HG02798 (cell line): ENCODE data around the gene TMEM52.

Experiments
- ATAC-seq: cut with Tn5 transposase; IDR thresholded peaks from one replicate; pipeline ENCODE4 v1.9.1; 2021; ENCODE audit warnings: mild to moderate bottlenecking; ENCODE audit not compliant: unreplicated experiment, poor library complexity

TMEM52 gene

GRCh38 chr1:1928231-1929101, 9.4 kb upstream of the TMEM52 start:
- no peak for ATAC-seq

GRCh38 chr1:1927751-1928150, 8.7 kb upstream of the TMEM52 start:
- ATAC-seq = no peak

GRCh38 chr1:1926886-1927660, 8.0 kb upstream of the TMEM52 start:
- ATAC-seq = no peak

DNA sequence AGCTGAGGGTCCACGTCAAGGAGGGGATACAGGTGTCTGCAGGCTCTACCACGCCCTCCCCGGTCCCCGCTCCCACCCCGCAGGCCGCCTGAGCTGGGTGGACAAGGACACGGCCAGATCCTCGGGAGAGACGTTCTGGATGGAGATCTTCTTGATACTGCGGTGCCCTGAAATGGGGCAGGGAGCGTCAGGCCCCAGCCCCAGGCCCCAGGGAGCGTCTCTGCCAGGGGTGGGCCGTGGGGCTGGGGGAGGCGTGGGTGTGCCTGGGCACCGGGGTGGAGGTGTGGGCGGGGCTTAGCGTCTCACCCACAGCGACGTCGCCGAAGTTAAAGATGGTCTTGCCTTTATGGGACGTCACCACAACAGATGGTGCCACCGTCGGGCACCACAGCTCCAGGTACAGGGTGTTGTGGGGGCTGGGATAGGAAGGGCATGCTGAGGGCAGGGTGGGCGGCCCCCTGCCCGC, 7.3 kb upstream of the TMEM52 start:
- no peak for ATAC-seq

DNA sequence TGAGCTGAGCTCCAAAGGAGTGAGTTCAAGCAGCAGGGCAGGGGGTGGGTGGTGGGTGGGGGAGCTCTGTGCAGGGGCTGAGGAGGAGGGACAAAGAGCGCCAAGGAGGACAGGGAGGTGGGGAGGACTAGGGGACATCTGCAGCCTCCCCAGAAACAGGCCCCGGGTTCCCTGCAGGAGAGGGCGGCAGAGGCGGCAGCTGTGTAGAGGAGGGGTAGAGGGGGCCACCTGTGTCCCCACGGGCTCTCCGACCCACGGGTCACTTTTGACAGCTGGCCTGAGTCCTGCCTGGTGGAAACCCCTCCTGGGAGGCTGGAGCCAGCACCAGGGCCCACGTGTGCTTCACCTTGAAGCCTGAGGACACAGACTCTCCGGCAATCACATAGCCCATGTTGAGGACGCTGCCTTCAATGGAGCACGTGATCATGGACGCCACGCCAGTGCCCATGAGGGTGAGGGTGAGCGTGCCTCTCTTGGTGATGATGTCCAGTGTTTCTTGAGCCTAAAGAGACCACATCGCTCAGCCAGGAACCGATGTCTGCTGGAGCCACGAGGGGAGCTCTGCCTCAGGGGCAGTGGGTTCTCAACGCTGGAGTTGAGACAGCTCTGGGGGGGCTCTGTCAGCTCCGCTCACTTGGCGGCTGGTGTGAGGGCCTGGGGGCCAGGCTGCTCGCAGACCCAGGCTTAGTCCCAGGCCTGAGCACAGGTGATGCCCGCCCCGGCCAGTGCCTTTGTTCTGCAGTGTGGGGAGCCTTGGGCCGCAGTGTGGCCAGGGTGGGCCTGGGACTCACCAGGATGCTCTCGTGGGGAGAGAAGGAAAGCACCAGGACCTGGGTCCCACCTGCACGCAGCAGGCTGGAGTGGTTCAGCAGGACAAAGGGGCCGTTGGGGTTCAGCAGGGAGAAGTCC, 6.6 kb upstream of the TMEM52 start:
- ATAC-seq = no peak

DNA sequence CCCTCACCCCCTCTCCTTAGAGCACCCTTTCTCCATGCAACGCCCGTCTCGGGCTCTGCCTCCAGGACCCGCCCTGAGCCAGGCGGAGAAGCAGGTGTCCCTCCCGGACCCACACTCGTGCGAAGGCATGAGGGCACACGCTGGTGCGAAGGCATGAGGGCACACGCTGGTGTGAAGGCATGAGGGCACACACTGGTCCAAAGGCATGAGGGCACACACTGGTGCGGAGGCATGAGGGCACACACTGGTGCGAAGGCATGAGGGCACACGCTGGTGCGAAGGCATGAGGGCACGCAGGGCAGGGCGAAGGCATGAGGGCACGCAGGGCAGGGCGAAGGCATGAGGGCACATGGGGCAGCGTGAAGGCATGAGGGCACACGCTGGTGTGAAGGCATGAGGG, 5.8 kb upstream of the TMEM52 start:
- no peak for ATAC-seq

GRCh38 chr1:1924386-1924785, 5.3 kb upstream of the TMEM52 start:
- no peak for ATAC-seq

- no peak for ATAC-seq
Measured at GRCh38 chr1:1922956-1923833, 4.1 kb upstream of the TMEM52 start.

GRCh38 chr1:1922702-1922955, 3.5 kb upstream of the TMEM52 start:
- no peak for ATAC-seq

- ATAC-seq = no peak
Measured at GRCh38 chr1:1921901-1922701, 3.0 kb upstream of the TMEM52 start.

GRCh38 chr1:1921459-1921862, 2.4 kb upstream of the TMEM52 start:
- ATAC-seq = no peak

GRCh38 chr1:1920608-1921458, 1.8 kb upstream of the TMEM52 start:
- ATAC-seq = no peak

DNA sequence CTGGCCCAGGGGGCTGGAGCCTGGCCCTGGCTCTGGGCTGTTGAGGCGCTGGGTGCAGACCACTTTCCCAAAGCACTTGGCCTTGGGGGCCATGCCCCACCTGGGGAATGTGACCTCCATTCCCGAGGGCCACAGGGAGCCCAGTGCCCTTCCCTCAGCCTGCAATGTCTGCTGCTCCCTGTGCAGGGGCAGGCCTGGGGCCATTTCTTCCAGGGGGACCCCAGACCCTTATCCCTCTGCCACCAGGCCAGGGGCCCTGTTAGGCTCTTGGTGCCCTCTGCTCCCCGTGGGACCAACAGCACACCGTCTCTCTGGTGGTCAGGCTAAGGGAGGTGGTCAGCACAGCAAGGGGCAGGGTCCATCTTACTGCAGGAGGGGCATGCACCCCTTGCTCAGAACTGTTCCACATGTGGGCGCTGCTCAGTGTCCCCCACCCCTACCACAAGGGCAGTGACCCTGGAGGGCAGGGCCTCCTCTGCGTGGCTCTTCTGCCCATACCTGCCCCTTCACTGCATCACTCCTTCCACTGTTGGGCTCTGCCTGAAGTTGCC, 1.1 kb upstream of the TMEM52 start:
- no peak for ATAC-seq

GRCh38 chr1:1919304-1920056, 401 bp upstream of the TMEM52 start:
- ATAC-seq = peak; percentile 86

DNA sequence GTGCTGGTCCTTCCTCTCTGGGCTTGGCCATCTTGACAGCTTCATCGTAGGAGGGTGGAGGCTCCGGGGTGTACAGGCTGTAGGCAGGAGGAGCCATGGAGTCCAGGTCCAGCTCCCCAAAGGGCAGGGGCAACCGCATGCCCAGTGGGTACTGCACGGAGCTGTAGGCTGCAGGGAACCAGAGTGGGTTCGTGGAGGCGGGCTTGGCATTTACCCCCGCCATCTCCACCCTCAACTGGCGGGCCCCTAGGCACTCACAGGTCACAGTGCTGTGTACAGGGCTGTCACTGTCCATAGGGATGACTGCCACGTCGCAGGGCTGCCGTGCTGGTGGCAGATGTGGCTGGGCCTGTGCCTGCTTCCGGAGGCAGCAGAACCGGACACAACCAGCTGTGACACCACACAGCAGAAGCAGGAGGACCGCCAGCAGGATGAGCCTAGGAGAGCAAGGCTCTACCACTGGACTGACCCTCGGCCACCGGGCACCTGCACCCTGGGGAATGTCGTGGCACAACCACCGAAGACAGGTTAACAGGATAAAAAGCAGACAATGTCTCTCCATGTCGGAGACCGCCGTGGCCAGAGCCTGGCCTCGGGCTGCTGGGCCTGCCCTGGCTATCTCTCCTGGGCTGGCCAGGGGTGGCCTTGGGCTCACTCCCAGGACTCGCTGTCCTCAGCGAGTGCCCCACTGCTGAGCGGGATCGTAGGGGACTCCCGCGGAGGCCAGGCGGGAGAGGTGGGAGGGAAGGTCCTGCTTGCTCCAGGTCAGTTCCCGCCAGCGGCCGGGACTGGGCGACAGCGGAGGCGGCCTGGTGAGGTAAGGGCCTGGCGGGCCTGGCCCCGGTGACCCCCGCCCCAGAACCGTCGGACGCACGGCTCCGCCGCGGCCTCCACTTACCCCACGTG, 831 bp downstream of the TMEM52 start:
- ATAC-seq = no peak

DNA sequence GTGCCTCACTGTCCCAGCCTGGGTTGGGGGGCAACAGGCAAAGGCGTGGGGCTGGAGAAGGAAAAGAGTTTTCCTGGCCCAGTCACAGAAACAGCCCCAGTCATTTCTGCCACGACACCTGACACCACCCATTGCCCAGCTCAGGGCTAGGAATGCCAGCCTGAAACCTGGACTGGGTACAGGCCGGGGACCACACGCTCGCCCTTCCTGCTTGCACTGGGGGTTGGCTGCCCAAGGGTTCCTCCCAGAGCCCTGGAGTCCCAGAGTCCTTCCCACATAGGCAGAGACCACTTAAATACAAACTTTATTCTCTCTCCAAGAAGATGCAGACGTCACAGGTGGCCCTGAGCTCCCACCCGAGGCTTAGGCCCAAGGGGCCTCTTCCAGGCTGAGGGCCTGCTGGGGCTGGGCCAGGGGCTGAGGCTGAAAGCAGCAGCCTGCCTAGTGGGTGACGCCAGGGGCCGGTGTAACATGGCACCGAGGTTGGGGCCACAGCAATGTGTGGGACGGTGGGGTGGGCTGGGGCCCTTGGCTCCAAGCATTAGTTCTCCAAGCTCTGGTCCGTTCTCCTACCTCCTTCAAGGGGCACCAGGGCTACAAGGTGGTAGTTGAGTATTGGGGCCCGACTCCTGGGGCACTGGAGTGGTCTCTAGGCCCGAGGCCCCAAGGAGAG, 1.6 kb downstream of the TMEM52 start:
- no peak for ATAC-seq
